Endothelial cell of umbilical vein (primary cell): ENCODE data around the gene RNF150. TPM values are rescaled to one million over a fixed set of nuclear protein-coding genes. Genes with fewer than 3 reads are reported as not detected.
"Not testable (repeated sequence)": the region's sequence is repeated elsewhere in the genome, so short reads cannot be mapped to it uniquely, and the experiment has no call there.

Experiments
- BruUV-seq: library from RNA; stranded (reverse); fragments of 400-500 nt; replicated peaks from 2 replicates; lab custom pipeline; 2021; lab: Mats Ljungman, UMichigan
- CTCF ChIA-PET: fragments of 300-600, 350-600 bp; sonication (Branson Sonifier 250); formaldehyde crosslinking; loops from one replicate; lab custom pipeline; 2021; ENCODE audit warnings: antibody characterized with exemption, inconsistent platforms; lab: Charles Lee
- POLR2A ChIA-PET: fragments of 300-600, 350-600 bp; sonication (Branson Sonifier 250); formaldehyde crosslinking; loops from one replicate; lab custom pipeline; 2021; ENCODE audit warnings: antibody characterized with exemption, inconsistent platforms; lab: Charles Lee
- DNase-seq: peaks from one replicate; pipeline ENCODE4 v3.0.0-alpha.2; 2011; ENCODE audit warnings: low read depth, low spot score
- FAIRE-seq: peaks from 2 replicates; lab custom pipeline; 2011; peaks lifted over from hg19 to GRCh38; lab: Jason Lieb, UNC
- H2AFZ ChIP-seq: 2 replicates; pipeline ENCODE4 v1.6.0; 2012; ENCODE audit warnings: low read depth, low read length, control low read depth, inconsistent platforms
- H3K27ac ChIP-seq: 2 replicates; pipeline ENCODE4 v1.5.1; 2011; ENCODE audit warnings: low read depth, mild to moderate bottlenecking, control low read depth, low read length, moderate library complexity; ENCODE audit not compliant: insufficient read depth
- H3K27me3 ChIP-seq, 2 experiments: 2 replicates each; pipeline versions ENCODE4 v1.6.0 to v1.6.1; 2011; ENCODE audit warnings: low read length in 2 of 2, mixed read lengths in 1 of 2; ENCODE audit not compliant: control insufficient read depth in 2 of 2, insufficient read depth in 2 of 2
- H3K36me3 ChIP-seq, 2 experiments: 2 replicates in 1 of 2; 3 replicates in 1 of 2; pipeline ENCODE4 v1.5.1; 2011; ENCODE audit warnings: low read length in 2 of 2, mild to moderate bottlenecking in 1 of 2, moderate library complexity in 1 of 2; ENCODE audit not compliant: control insufficient read depth in 2 of 2, insufficient read depth in 2 of 2; ENCODE audit errors: extremely low read depth in 1 of 2
- H3K4me1 ChIP-seq: 3 replicates; pipeline ENCODE4 v1.5.1; 2011; ENCODE audit warnings: mild to moderate bottlenecking, low read length; ENCODE audit not compliant: control insufficient read depth, insufficient read depth; ENCODE audit errors: extremely low read depth
- H3K4me2 ChIP-seq: 2 replicates; pipeline ENCODE4 v1.6.1; 2011; ENCODE audit warnings: low read length, control low read depth, mixed read lengths; ENCODE audit not compliant: insufficient read depth
- H3K4me3 ChIP-seq, 3 experiments: fragments of 200-600 bp in 1 of 3; sonication (generic), shearing (Covaris generic) in 1 of 3; replicated peaks in 1 of 3; 2 replicates each; pipeline ENCODE4 v1.5.1; 2011 to 2016; ENCODE audit warnings: control low read depth in 3 of 3, low read length in 3 of 3, mild to moderate bottlenecking in 2 of 3, inconsistent platforms in 1 of 3, low read depth in 1 of 3, moderate library complexity in 1 of 3; ENCODE audit not compliant: insufficient read depth in 1 of 3
- H3K79me2 ChIP-seq: 2 replicates; pipeline ENCODE4 v1.6.0; 2012; ENCODE audit warnings: low read length, inconsistent platforms; ENCODE audit not compliant: control insufficient read depth, insufficient read depth
- H3K9ac ChIP-seq: replicated peaks from 2 replicates; pipeline ENCODE3; 2011; ENCODE audit warnings: low read length, control low read depth; ENCODE audit not compliant: insufficient read depth; ENCODE audit errors: extremely low read depth
- H3K9me1 ChIP-seq: replicated peaks from 3 replicates; pipeline ENCODE4 v1.6.0; 2011; ENCODE audit warnings: mild to moderate bottlenecking, low read length; ENCODE audit not compliant: control insufficient read depth, insufficient read depth; ENCODE audit errors: extremely low read depth
- H3K9me3 ChIP-seq: replicated peaks from 2 replicates; pipeline ENCODE4 v1.5.1; 2012; ENCODE audit warnings: low read length, inconsistent platforms; ENCODE audit not compliant: control insufficient read depth, insufficient read depth
- H4K20me1 ChIP-seq: replicated peaks from 2 replicates; pipeline ENCODE3; 2011; ENCODE audit warnings: mild to moderate bottlenecking, low read length; ENCODE audit not compliant: control insufficient read depth, insufficient read depth; ENCODE audit errors: extremely low read depth
- CTCF ChIP-seq, 2 donors: IDR thresholded peaks; 1 replicate in 1 of 2; 2 replicates in 1 of 2; pipeline ENCODE4 v1.5.1; 2011; ENCODE audit warnings: low read length in 2 of 2, mild to moderate bottlenecking in 2 of 2, moderate library complexity in 2 of 2, control low read depth in 1 of 2, inconsistent platforms in 1 of 2, low read depth in 1 of 2; ENCODE audit not compliant: insufficient read depth in 1 of 2; ENCODE audit errors: extremely low read depth in 1 of 2
- FOS ChIP-seq: IDR thresholded peaks from 2 replicates; pipeline ENCODE4 v1.6.1; 2011; ENCODE audit warnings: mild to moderate bottlenecking, low read length, moderate library complexity, borderline replicate concordance; ENCODE audit not compliant: insufficient read depth
- GATA2 ChIP-seq: IDR thresholded peaks from 2 replicates; pipeline ENCODE4 v1.7.0; 2011; ENCODE audit warnings: low read depth, mild to moderate bottlenecking, moderate library complexity, mixed read lengths, low read length; ENCODE audit not compliant: insufficient read length, insufficient read depth
- JUN ChIP-seq: IDR thresholded peaks from 2 replicates; pipeline ENCODE4 v1.6.1; 2011; ENCODE audit warnings: borderline replicate concordance, low read depth; ENCODE audit not compliant: insufficient read length, insufficient read depth
- MAX ChIP-seq: IDR thresholded peaks from 2 replicates; pipeline ENCODE4 v1.6.1; 2011; ENCODE audit not compliant: insufficient read depth, insufficient read length
- MYC ChIP-seq: IDR thresholded peaks from one replicate; pipeline ENCODE4 v1.6.1; 2011; ENCODE audit warnings: mild to moderate bottlenecking, low read depth, low read length
- POLR2A ChIP-seq: IDR thresholded peaks from 2 replicates; pipeline ENCODE4 v1.6.1; 2012; ENCODE audit warnings: low read depth, mild to moderate bottlenecking, control low read depth, low read length
- POLR2AphosphoS5 ChIP-seq: IDR thresholded peaks from 2 replicates; pipeline ENCODE4 v1.6.1; 2012; ENCODE audit warnings: low read depth, mild to moderate bottlenecking, control low read depth, low read length, moderate library complexity; ENCODE audit not compliant: insufficient read depth
- dilution Hi-C: fragments of 300-500 bp; cut with MboI; formaldehyde crosslinking; loops from one replicate; pipeline ENCODE4 v1.15.0; 2019; ENCODE audit warnings: low sequenced_read_pairs; ENCODE audit not compliant: extremely low pct_ligation_motif_present
- intact Hi-C: fragments of 100-400 bp; cut with micrococcal nuclease; formaldehyde crosslinking; loops from one replicate; pipeline ENCODE4 v1.10.0; 2022
- polyA plus RNA-seq, 4 experiments: library from polyadenylated mRNA; depleted of rRNA in 3 of 4; stranded (reverse) in 3 of 4; unstranded in 1 of 4; fragments of >200 nt; gene quantifications; 2 replicates each; pipeline versions ENCODE4 v1.2.1 to v1.2.3, GENCODE V29; 2011 to 2012; ENCODE audit warnings: missing spikeins in 1 of 4
- total RNA-seq: library from RNA; stranded (reverse); gene quantifications from 2 replicates; pipeline ENCODE4 v1.2.3, GENCODE V29; 2021

Gene RNF150
- total and polyA plus RNA-seq, 2 donors (not counting 3 experiments of a cell fraction or from before 2014, with no cell fraction given): 0.33 to 0.35 TPM

- Histone ChIP-seq H3K27me3 (peaks cover 8 to 15% of the 10 kb centered on the region in 2 experiments), H2AFZ (no peak overlapping the region), H3K9ac (no peak overlapping the region), H3K4me1 (no peaks in the 10 kb centered on the region), H3K79me2 (no peaks in the 10 kb centered on the region), H3K4me2 (no peak overlapping the region), H3K4me3 (no peak overlapping the region), H3K9me1 (no peaks in the 10 kb centered on the region), H3K27ac (no peak overlapping the region), H4K20me1 (no peaks in the 10 kb centered on the region), H3K9me3 (no peaks in the 10 kb centered on the region), H3K36me3 (no peaks in the 10 kb centered on the region)
- DNase-seq (no peak), FAIRE-seq (no peak)
- dilution Hi-C loops: no loop called here
- no TSS peak for BruUV-seq
- intact Hi-C loops: no loop called here
- POLR2A ChIA-PET: no interaction called here
- TF ChIP-seq MYC (no peak), GATA2 (no peak)
- CTCF ChIA-PET: no interaction called here
Measured at GRCh38 chr4:140829825-140830224, 303.4 kb downstream of the RNF150 start.

- dilution Hi-C loops: no loop called here
- Histone ChIP-seq H3K9ac (no peak overlapping the region), H3K9me1 (no peaks in the 10 kb centered on the region), H3K4me2 (no peak overlapping the region), H3K36me3 (no peaks in the 10 kb centered on the region), H3K27ac (no peak overlapping the region), H3K27me3 (peaks cover 4 to 15% of the 10 kb centered on the region in 2 experiments), H3K4me3 (no peak overlapping the region), H4K20me1 (no peaks in the 10 kb centered on the region), H3K4me1 (no peaks in the 10 kb centered on the region), H3K79me2 (no peaks in the 10 kb centered on the region), H2AFZ (no peak overlapping the region), H3K9me3 (no peaks in the 10 kb centered on the region)
- no TSS peak for BruUV-seq
- intact Hi-C loops: no loop called here
- FAIRE-seq (no peak), DNase-seq (no peak)
- ChIA-PET CTCF (no interaction called here), POLR2A (no interaction called here)
- TF ChIP-seq JUN (no peak), FOS (no peak), MYC (no peak), POLR2A (no peak), CTCF (IDR thresholded peaks at IDR 0.05; ENCODE audit: extremely low read depth in 1 of 2, insufficient read depth in 1 of 2, low read depth in 1 of 2, low read length in 2 of 2) (no peak), POLR2AphosphoS5 (no peak), MAX (no peak)
Measured at GRCh38 chr4:140826701-140827027, 306.6 kb downstream of the RNF150 start.

GRCh38 chr4:140820520-140820919 lies 312.7 kb downstream of the RNF150 start:
- H3K79me2 ChIP-seq, intact Hi-C loops, DNase-seq, H3K9me1 ChIP-seq, H3K4me3 ChIP-seq, H3K9ac ChIP-seq, FAIRE-seq, H3K9me3 ChIP-seq, CTCF ChIA-PET, dilution Hi-C loops, H3K27ac ChIP-seq, H2AFZ ChIP-seq, H3K4me1 ChIP-seq, H3K36me3 ChIP-seq, H3K27me3 ChIP-seq, POLR2A ChIA-PET, H4K20me1 ChIP-seq, H3K4me2 ChIP-seq, BruUV-seq: not testable (repeated sequence)
